Measurements from ENCODE around the gene HECA. TPM values are rescaled to one million over a fixed set of nuclear protein-coding genes. Genes with fewer than 3 reads are reported as not detected.
"Not testable (repeated sequence)": the region's sequence is repeated elsewhere in the genome, so short reads cannot be mapped to it uniquely, and the experiment has no call there.

Gene HECA
- polyA plus RNA-seq, 4 donors = 11.6 to 33.9 (median 17.0) TPM

- H3K36me3 ChIP-seq (ENCODE audit: control insufficient read depth in 3 of 3, insufficient read depth in 2 of 3, low read depth in 1 of 3, low read length in 3 of 3) = no peaks in the 10 kb centered on the region
- WGBS, 3 donors = 86 to 96% (median 89%) methylated on average over 1 of the region's 1 CpG
- no peak for DNase-seq
- no peak for FAIRE-seq
- H3K9me3 ChIP-seq (ENCODE audit: control insufficient read depth in 2 of 2, insufficient read depth in 1 of 2, low read depth in 1 of 2, low read length in 1 of 2) = no peaks in the 10 kb centered on the region
- no peaks in the 10 kb centered on the region for H3K27me3 ChIP-seq (ENCODE audit: control insufficient read depth in 3 of 3, insufficient read depth in 3 of 3, low read length in 3 of 3)
- H3K27ac ChIP-seq (ENCODE audit: low read depth in 1 of 3, low read length in 2 of 3) = no peak overlapping the region
- H3K4me1 ChIP-seq (ENCODE audit: control insufficient read depth in 3 of 3, insufficient read depth in 2 of 3, low read depth in 1 of 3, low read length in 2 of 3) = peaks cover 0 to 3% (median 0%) of the 10 kb centered on the region in 3 donors
- H3K4me3 ChIP-seq (ENCODE audit: low read depth in 1 of 3, low read length in 3 of 3) = no peak overlapping the region
Observed at GRCh38 chr6:139129284-139129683, 5.6 kb upstream of the HECA start.

- Histone ChIP-seq H3K9me3 (ENCODE audit: control insufficient read depth in 2 of 2, insufficient read depth in 1 of 2, low read depth in 1 of 2, low read length in 1 of 2) (no peaks in the 10 kb centered on the region), H3K27me3 (ENCODE audit: control insufficient read depth in 3 of 3, insufficient read depth in 3 of 3, low read length in 3 of 3) (no peaks in the 10 kb centered on the region), H3K27ac (ENCODE audit: low read depth in 1 of 3, low read length in 2 of 3) (no peak overlapping the region), H3K4me1 (ENCODE audit: control insufficient read depth in 3 of 3, insufficient read depth in 2 of 3, low read depth in 1 of 3, low read length in 2 of 3) (peaks cover 0 to 2% (median 0%) of the 10 kb centered on the region in 3 donors), H3K4me3 (ENCODE audit: low read depth in 1 of 3, low read length in 3 of 3) (no peak overlapping the region), H3K36me3 (ENCODE audit: control insufficient read depth in 3 of 3, insufficient read depth in 2 of 3, low read depth in 1 of 3, low read length in 3 of 3) (peaks cover 0 to 2% (median 0%) of the 10 kb centered on the region in 3 donors)
- DNase-seq (no peak), FAIRE-seq (no peak)
- 65 to 79% (median 77%) methylated on average over 6 of the region's 6 CpGs for WGBS, 3 donors
Observed at GRCh38 chr6:139131736-139132280, 3.1 kb upstream of the HECA start.

DNA sequence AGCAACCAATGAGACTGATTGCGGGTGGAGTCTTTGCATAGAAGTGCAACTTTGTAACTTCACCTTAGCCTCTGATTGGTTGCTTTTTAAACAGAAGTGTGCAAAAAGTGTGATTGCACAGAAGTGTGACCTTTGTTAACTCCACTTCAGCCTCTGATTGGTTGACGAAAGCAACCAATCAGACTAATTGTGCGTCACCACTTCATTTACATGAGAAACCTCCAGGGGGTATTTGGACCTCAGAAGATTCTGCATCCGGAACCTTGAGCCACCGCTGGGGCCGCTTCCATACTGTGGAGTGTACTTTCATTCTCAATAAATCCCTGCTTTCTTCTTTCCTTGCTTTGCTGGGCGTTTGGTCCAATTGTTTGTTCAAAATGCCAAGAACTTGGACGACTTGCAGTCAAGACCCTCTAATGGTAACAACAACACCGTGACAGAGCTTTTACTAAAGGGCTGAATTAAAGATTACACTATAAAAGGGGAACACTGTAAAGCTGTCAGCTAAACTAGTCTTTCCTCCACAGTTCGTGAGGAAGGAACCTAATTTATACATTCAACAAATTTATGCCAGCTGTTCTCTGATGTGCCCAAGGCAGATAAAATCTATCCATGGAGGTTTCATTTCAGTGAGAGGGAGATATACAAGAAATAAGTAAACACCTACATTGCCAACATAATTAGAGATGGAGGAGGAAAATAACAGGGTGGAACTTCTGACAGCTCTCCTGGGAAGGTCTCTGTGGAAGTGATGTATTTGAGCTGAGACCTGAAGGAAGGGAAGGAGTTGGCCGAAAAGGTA, 1.4 kb upstream of the HECA start:
- Histone ChIP-seq H3K4me1 (ENCODE audit: control insufficient read depth in 3 of 3, insufficient read depth in 2 of 3, low read depth in 1 of 3, low read length in 2 of 3) (peaks cover 0 to 7% (median 2%) of the 10 kb centered on the region in 3 donors), H3K9me3 (ENCODE audit: control insufficient read depth in 2 of 2, insufficient read depth in 1 of 2, low read depth in 1 of 2, low read length in 1 of 2) (no peaks in the 10 kb centered on the region), H3K4me3 (ENCODE audit: low read depth in 1 of 3, low read length in 3 of 3) (no peak overlapping the region), H3K27me3 (ENCODE audit: control insufficient read depth in 3 of 3, insufficient read depth in 3 of 3, low read length in 3 of 3) (no peaks in the 10 kb centered on the region), H3K36me3 (ENCODE audit: control insufficient read depth in 3 of 3, insufficient read depth in 2 of 3, low read depth in 1 of 3, low read length in 3 of 3) (peaks cover 0 to 2% (median 0%) of the 10 kb centered on the region in 3 donors), H3K27ac (ENCODE audit: low read depth in 1 of 3, low read length in 2 of 3) (peak overlapping the region in 2 of 3 donors; percentile 62 to 82)
- 61 to 70% (median 67%) methylated on average over 11 of the region's 11 CpGs for WGBS, 3 donors
- no peak for FAIRE-seq
- DNase-seq = no peak

DNA sequence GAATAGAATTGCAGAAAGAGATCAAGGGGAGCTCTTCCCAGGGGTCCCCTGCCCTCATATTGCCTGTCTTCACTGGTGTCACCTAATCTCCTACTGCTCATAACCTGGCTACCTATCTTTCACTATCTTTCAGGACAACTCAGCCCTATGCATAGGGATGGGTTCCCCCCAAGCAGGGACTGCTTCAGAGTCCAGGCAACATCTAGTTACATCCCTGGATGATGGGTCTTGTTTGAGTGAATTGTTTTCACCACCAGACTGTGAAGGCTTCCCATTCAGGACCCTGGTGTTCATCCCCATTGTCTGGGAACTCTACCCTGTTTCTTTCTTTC, 850 bp upstream of the HECA start:
- H3K36me3 ChIP-seq (ENCODE audit: control insufficient read depth in 3 of 3, insufficient read depth in 2 of 3, low read depth in 1 of 3, low read length in 3 of 3) = peaks cover 0 to 2% (median 0%) of the 10 kb centered on the region in 3 donors
- H3K4me3 ChIP-seq (ENCODE audit: low read depth in 1 of 3, low read length in 3 of 3) = no peak overlapping the region
- H3K27me3 ChIP-seq (ENCODE audit: control insufficient read depth in 3 of 3, insufficient read depth in 3 of 3, low read length in 3 of 3) = no peaks in the 10 kb centered on the region
- H3K27ac ChIP-seq (ENCODE audit: low read depth in 1 of 3, low read length in 2 of 3) = peak overlapping the region in 2 of 3 donors; percentile 62 to 82
- no peaks in the 10 kb centered on the region for H3K9me3 ChIP-seq (ENCODE audit: control insufficient read depth in 2 of 2, insufficient read depth in 1 of 2, low read depth in 1 of 2, low read length in 1 of 2)
- FAIRE-seq (no peak), DNase-seq (no peak)
- H3K4me1 ChIP-seq (ENCODE audit: control insufficient read depth in 3 of 3, insufficient read depth in 2 of 3, low read depth in 1 of 3, low read length in 2 of 3) = peaks cover 0 to 8% (median 5%) of the 10 kb centered on the region in 3 donors

- Histone ChIP-seq H3K4me3 (ENCODE audit: low read depth in 1 of 3, low read length in 3 of 3) (peak overlapping the region; percentile 86 to 96 (median 89)), H3K27ac (ENCODE audit: low read depth in 1 of 3, low read length in 2 of 3) (peak overlapping the region; percentile 86 to 98 (median 97)), H3K9me3 (ENCODE audit: control insufficient read depth in 2 of 2, insufficient read depth in 1 of 2, low read depth in 1 of 2, low read length in 1 of 2) (no peaks in the 10 kb centered on the region), H3K4me1 (ENCODE audit: control insufficient read depth in 3 of 3, insufficient read depth in 2 of 3, low read depth in 1 of 3, low read length in 2 of 3) (peaks cover 2 to 8% (median 8%) of the 10 kb centered on the region in 3 donors), H3K27me3 (ENCODE audit: control insufficient read depth in 3 of 3, insufficient read depth in 3 of 3, low read length in 3 of 3) (no peaks in the 10 kb centered on the region), H3K36me3 (ENCODE audit: control insufficient read depth in 3 of 3, insufficient read depth in 2 of 3, low read depth in 1 of 3, low read length in 3 of 3) (peaks cover 0 to 5% (median 0%) of the 10 kb centered on the region in 3 donors)
- 0 to 1% (median 1%) methylated on average over 21 to 76 of the region's 76 CpGs for WGBS, 3 donors
- FAIRE-seq = no peak
- DNase-seq = peak; percentile 59 to 81
Observed at GRCh38 chr6:139135578-139136545, 982 bp downstream of the HECA start.

DNA sequence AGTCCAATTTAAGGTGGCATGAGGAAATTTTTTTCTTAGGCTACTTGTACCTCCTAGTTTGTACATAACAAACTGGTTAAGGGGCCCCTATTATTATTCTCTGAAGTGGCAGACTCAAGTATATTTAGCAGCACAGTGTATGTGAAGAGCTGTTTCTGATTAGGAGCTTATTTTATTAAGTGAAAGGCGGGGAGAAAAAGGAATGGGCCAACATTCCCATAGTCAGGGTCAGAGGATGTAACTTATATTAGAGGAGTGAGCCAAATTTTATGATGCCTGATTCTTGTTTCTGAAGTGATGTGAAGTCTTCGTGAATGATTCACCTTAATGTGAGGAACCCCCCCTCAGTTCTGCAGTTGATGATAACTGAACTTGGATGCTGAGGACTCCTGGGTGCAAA, 2.8 kb downstream of the HECA start:
- Histone ChIP-seq H3K4me3 (ENCODE audit: low read depth in 1 of 3, low read length in 3 of 3) (peak overlapping the region in 1 of 3 donors; percentile 34), H3K36me3 (ENCODE audit: control insufficient read depth in 3 of 3, insufficient read depth in 2 of 3, low read depth in 1 of 3, low read length in 3 of 3) (peaks cover 0 to 8% (median 2%) of the 10 kb centered on the region in 3 donors), H3K4me1 (ENCODE audit: control insufficient read depth in 3 of 3, insufficient read depth in 2 of 3, low read depth in 1 of 3, low read length in 2 of 3) (peaks cover 5 to 8% (median 8%) of the 10 kb centered on the region in 3 donors), H3K27me3 (ENCODE audit: control insufficient read depth in 3 of 3, insufficient read depth in 3 of 3, low read length in 3 of 3) (no peaks in the 10 kb centered on the region), H3K27ac (ENCODE audit: low read depth in 1 of 3, low read length in 2 of 3) (no peak overlapping the region), H3K9me3 (ENCODE audit: control insufficient read depth in 2 of 2, insufficient read depth in 1 of 2, low read depth in 1 of 2, low read length in 1 of 2) (peaks cover 0 to 4% of the 10 kb centered on the region in 2 donors)
- FAIRE-seq = no peak
- 62 to 75% (median 65%) methylated on average over 2 of the region's 2 CpGs for WGBS, 3 donors
- no peak for DNase-seq

GRCh38 chr6:139140854-139141253, 6.0 kb downstream of the HECA start:
- DNase-seq; H3K27ac ChIP-seq (ENCODE audit: low read depth in 1 of 3, low read length in 2 of 3); H3K9me3 ChIP-seq (ENCODE audit: control insufficient read depth in 2 of 2, insufficient read depth in 1 of 2, low read depth in 1 of 2, low read length in 1 of 2); H3K4me3 ChIP-seq (ENCODE audit: low read depth in 1 of 3, low read length in 3 of 3); FAIRE-seq; H3K36me3 ChIP-seq (ENCODE audit: control insufficient read depth in 3 of 3, insufficient read depth in 2 of 3, low read depth in 1 of 3, low read length in 3 of 3); H3K27me3 ChIP-seq (ENCODE audit: control insufficient read depth in 3 of 3, insufficient read depth in 3 of 3, low read length in 3 of 3): not testable (repeated sequence)
- 94 to 95% (median 94%) methylated on average over 12 of the region's 12 CpGs for WGBS, 3 donors
- peaks cover 8 to 18% (median 8%) of the 10 kb centered on the region in 3 donors for H3K4me1 ChIP-seq (ENCODE audit: control insufficient read depth in 3 of 3, insufficient read depth in 2 of 3, low read depth in 1 of 3, low read length in 2 of 3)

- H3K27me3 ChIP-seq (ENCODE audit: control insufficient read depth in 3 of 3, insufficient read depth in 3 of 3, low read length in 3 of 3) = no peaks in the 10 kb centered on the region
- H3K36me3 ChIP-seq (ENCODE audit: control insufficient read depth in 3 of 3, insufficient read depth in 2 of 3, low read depth in 1 of 3, low read length in 3 of 3) = peaks cover 0 to 6% (median 2%) of the 10 kb centered on the region in 3 donors
- FAIRE-seq (no peak), DNase-seq (no peak)
- no peak overlapping the region for H3K27ac ChIP-seq (ENCODE audit: low read depth in 1 of 3, low read length in 2 of 3)
- WGBS, 3 donors = 92 to 98% (median 92%) methylated on average over 3 of the region's 3 CpGs
- peaks cover 6 to 23% (median 10%) of the 10 kb centered on the region in 3 donors for H3K4me1 ChIP-seq (ENCODE audit: control insufficient read depth in 3 of 3, insufficient read depth in 2 of 3, low read depth in 1 of 3, low read length in 2 of 3)
- no peak overlapping the region for H3K4me3 ChIP-seq (ENCODE audit: low read depth in 1 of 3, low read length in 3 of 3)
- peaks cover 0 to 4% of the 10 kb centered on the region in 2 donors for H3K9me3 ChIP-seq (ENCODE audit: control insufficient read depth in 2 of 2, insufficient read depth in 1 of 2, low read depth in 1 of 2, low read length in 1 of 2)
Observed at GRCh38 chr6:139142262-139142661, 7.4 kb downstream of the HECA start.
